NCI-H1417 treated with DMSO at 0.1 percent for 48 hours (cell line): ENCODE measurements around the gene PHF21B.
"Not testable (repeated sequence)": the region's sequence is repeated elsewhere in the genome, so short reads cannot be mapped to it uniquely, and the experiment has no call there.

Experiments used
- DNase-seq: peaks from one replicate; lab custom pipeline; 2025; lab: John Stamatoyannopoulos, UW

PHF21B gene

GRCh38 chr22:44871782-44872181 lies 138.0 kb downstream of the PHF21B start:
- no peak for DNase-seq

DNA sequence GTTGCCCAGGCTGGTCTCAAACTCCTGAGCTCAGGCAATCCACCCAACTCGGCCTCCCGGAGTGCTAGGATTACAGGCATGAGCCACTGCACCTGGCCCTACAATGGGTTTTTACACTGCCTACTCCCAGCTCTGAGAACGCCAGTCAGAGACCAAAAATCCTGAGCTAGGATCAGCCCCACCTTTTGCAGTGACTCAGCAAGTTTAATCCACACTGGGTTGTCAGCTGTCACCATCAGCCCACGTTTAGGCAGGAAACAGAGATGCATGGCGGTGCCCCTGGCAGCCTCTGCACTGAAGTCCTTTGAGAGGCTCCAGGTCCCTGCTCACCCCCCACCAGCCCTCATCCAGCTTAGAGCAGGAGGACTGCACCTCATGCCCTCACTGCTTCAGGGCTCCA lies 139.8 kb downstream of the PHF21B start:
- DNase-seq = no peak

DNA sequence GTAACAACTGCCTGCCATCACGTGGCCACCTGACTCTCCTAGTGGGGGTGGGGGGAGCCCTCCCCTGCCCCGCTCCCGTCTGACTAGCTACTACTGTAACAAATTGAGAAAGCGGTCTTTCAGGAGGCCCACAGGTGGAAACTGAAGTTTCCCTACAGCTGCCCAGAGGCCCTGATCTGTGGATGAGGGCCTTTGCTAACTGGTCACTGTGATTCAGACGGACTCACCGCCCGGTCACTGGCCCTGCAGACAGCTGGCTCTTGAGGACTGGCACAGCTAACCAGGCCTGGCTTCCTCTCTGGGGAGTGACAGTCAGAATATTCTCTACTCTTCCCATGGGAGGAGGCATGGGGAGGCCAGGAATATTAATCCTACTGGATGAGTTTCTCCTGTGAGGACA lies 140.6 kb downstream of the PHF21B start:
- no peak for DNase-seq

- DNase-seq = no peak
These were observed 144.4 kb downstream of the PHF21B start for GRCh38 chr22:44865193-44866057.

- DNase-seq = no peak
These were observed 146.6 kb downstream of the PHF21B start for GRCh38 chr22:44862981-44863860.

- no peak for DNase-seq
These were observed 147.5 kb downstream of the PHF21B start for GRCh38 chr22:44862281-44862680.

GRCh38 chr22:44861245-44861644 lies 148.6 kb downstream of the PHF21B start:
- no peak for DNase-seq

- DNase-seq = no peak
These were observed 149.5 kb downstream of the PHF21B start for GRCh38 chr22:44860311-44860710.

DNA sequence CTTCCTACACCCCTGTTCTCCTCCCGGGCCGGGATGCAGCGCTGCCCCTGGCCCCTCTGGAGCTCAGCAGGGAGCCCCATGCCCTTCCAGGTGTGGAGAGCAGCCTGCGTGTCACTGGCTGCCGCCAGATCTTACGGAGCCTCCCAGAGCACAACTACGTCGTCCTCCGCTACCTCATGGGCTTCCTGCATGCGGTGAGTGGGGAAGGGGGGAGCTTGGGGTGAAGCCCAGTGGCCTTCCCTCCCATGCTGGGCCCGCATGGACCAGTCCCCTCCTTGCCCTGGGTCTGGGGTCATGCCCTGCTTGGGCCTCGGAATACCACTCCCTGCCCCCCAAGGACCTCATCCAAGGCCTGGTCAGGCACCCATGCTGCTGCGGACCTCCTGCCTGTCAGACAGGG lies 150.2 kb downstream of the PHF21B start:
- DNase-seq = no peak

DNA sequence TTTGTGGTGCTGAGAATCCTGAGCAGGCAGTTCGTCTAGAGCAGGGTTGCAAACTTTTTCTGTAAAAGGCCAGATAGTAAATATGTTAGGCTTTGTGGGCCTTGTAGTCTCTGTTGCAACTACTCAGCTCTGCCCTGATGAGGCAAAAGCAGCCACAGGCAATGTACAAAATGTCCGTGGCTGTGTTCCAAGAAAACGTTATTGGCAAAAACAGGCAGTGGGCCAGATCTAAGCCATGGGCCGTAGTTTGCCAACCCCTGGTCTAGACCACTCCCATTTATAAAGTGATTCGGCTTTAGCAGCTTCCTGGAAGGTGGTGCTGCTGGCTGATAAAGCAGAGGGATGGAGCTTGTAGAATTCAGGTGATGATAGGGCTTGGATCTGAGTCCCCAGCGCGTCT lies 151.0 kb downstream of the PHF21B start:
- not testable (repeated sequence) for DNase-seq

GRCh38 chr22:44855855-44856254 lies 153.9 kb downstream of the PHF21B start:
- no peak for DNase-seq

DNA sequence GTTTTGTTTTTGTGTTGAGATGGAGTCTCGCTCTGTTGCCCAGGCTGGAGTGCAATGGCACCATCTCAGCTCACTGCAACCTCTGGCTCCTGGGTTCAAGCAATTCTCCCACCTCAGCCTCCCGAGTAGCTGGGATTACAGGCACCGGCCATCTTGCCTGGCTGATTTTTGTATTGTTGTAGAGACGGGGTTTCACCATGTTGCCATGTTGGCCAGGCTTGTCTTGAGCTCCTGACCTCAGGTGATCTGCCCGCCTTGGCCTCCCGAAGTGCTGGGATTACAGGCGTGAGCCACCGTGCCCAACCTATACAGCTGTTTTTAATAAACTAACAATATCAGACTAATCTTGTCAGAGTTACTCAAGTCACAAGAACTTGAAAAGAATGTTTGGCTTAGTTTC lies 155.2 kb downstream of the PHF21B start:
- DNase-seq = not testable (repeated sequence)

DNA sequence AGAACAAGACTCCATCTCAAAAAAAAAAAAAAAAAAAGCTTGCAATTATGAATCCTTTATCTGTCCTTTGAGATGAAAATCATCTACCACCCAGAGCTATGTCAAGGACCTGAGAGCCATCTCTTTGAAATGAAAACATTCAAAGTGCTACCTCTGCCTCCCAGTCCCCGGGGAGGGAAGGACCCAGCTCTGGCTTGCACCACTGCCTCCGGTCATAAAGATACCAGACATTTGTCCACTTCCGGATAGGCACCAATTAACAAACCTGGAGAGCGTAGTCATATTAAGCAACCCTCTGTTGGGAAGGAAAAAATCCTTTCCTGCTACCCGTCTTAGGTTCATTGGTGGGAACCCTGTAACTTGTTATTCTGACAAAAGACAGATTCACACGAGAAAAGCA lies 158.9 kb downstream of the PHF21B start:
- no peak for DNase-seq

DNA sequence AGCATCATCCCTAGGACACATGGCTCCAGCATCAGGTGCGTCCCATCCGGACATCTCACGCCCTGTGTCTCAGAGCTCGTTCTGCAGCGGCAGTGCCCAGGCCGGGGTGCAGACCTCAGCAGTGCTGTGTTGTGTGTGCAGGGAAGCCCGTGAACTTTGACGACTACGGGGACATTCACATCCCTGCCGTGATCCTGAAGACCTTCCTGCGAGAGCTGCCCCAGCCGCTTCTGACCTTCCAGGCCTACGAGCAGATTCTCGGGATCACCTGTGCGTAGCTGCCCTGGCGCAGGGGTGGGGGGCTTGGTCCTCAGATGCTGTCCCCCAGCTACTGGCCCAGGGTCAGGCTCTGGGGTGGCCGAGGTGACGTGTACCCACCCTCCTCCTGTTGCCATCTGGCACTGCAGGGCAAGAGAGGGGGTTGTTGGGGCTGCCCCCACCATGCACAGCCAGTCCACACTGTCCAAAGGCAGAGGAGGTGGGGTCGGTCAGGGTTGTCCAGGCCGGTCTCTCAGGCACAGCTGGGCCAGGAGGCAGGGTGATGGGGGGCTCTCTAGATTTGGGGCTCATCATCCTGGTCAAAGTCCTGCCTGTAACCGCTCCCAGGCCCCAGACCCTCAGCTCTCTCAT lies 160.9 kb downstream of the PHF21B start:
- DNase-seq = no peak

DNA sequence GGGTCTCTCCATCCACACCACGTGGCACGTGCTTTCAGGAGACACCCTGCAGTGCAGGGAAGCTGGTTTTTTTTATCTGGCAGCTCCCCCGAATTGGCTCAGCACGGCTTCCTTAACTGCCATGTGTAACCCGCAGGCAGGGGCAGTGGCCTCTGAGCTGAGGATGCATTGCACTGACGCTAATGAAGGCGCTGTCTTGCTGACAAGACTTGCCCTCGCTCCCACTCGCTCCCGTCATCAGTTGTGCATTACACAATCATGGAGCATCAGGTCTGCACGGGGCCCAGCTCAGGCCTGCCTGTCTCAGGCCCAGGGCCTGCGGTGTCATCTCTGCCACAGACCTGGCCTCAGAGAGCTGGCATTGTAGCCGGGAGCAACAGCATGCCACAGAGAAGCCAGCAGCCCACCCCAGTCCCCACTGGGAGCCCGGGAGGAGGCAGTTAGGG lies 161.5 kb downstream of the PHF21B start:
- no peak for DNase-seq

GRCh38 chr22:44847892-44848291 lies 161.9 kb downstream of the PHF21B start:
- DNase-seq = no peak

- no peak for DNase-seq
These were observed 162.4 kb downstream of the PHF21B start for GRCh38 chr22:44847380-44847779.

GRCh38 chr22:44846726-44847275 lies 163.0 kb downstream of the PHF21B start:
- DNase-seq = no peak

DNA sequence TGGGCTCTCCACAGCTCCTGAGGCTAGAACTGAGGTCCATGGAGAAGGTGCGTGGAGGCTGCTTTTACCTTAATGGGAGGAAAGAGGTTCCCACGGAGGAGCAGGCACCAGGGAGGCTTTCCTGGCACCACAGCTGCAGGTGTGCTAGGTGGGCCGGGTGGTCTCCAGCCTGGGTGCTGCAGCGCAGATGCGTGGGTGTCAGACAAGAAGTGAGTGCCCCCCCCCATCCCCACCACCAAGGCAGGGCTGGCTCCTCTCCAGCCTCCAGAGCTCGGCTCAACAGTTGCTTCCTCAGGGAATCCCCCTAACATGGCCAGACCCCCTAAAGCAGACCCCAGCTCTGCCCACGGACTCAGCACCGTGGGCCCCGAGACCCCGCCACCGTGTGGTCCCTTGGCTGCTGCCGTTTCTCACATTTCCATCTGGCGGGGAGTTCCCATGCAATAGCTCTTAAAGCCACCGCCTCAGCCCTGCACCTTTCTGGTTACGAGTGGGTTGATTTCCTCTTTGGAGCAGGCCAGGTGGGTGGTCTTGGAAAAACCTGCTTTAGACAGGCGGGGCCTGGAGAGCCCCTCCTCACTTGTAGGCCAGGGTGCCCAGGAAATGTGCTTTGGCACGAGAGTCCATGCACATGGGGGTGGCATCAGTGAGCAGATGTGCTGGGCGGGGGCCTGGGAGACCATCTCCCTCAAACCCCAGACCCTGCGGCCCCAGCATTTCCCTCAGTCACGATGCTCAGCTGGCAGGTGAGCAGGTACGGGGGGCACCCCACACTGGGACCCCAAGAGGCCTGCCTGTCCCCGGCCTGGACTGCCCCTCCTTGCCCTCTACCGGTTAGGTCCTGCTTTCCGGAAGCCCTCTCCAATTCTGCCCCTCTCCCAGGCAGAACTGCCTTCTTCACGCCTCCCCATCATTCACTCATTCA lies 163.7 kb downstream of the PHF21B start:
- no peak for DNase-seq

DNA sequence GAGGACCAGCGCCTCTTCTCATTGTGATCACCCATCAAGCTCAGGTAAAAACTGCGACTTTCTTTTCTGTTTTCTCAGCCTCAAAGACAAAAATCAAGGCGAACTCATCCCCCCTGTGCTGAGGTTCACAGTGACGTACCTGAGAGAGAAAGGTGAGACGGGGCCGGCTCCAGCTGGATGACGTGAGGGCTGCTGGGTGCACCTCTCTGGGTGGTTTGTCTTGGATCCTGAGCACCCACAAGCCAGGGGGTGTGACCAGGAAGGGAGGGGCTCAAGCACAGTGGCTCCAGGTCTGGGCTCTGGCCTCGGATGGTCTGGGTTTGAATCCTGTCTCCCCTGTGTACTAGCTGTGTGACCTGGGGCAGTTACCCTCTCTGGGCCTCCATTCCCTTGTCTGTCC lies 164.6 kb downstream of the PHF21B start:
- DNase-seq = no peak

DNA sequence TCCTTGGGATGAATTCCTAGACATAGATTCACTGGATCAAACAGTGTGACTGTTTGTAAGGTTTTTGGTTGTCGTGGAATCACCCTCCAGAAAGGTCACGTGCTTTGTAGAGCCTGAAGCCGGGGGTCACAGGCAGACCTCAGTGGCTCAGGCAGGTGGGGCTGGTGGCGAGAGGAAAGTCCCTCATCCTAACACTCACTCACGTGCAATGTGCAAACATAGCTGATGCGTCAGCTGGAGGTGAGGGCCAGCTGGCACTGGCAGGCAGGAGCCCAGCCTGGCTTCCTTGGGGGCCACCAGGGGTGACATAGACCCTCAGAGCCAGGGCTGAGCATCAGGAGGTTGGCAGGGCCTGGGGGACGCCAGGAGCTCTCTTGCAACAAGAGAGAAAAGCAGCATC lies 167.4 kb downstream of the PHF21B start:
- no peak for DNase-seq
